DOHH2 (cell line): Measurements from ENCODE around the gene DYRK1A.

ENCODE experiments used
- H3F3A ChIP-seq: fragments of 200-600 bp; sonication (generic), shearing (Covaris generic); 2 replicates; pipeline ENCODE4 v1.6.0; 2016; ENCODE audit warnings: antibody characterized with exemption, mild to moderate bottlenecking; ENCODE audit not compliant: control insufficient read depth, insufficient read depth
- H3K27ac ChIP-seq: fragments of 200-600 bp; sonication (generic); 2 replicates; pipeline ENCODE4 v1.5.1; 2014; ENCODE audit warnings: low read depth, mild to moderate bottlenecking, low read length, moderate library complexity
- H3K27me3 ChIP-seq: fragments of 200-600 bp; sonication (generic); 2 replicates; pipeline ENCODE4 v1.6.1; 2014; ENCODE audit warnings: mild to moderate bottlenecking, low read length, mixed read lengths; ENCODE audit not compliant: control insufficient read depth
- H3K36me3 ChIP-seq: fragments of 200-600 bp; sonication (generic); 2 replicates; pipeline ENCODE4 v1.6.1; 2014; ENCODE audit warnings: mild to moderate bottlenecking, low read length, moderate library complexity, mixed read lengths; ENCODE audit not compliant: control insufficient read depth
- H3K4me1 ChIP-seq: fragments of 200-600 bp; sonication (generic); 2 replicates; pipeline ENCODE4 v1.6.1; 2014; ENCODE audit warnings: mild to moderate bottlenecking, low read length, mixed read lengths; ENCODE audit not compliant: control insufficient read depth
- H3K4me2 ChIP-seq: fragments of 200-600 bp; sonication (generic); 2 replicates; pipeline ENCODE4 v1.6.0; 2014; ENCODE audit warnings: mild to moderate bottlenecking, low read length, moderate library complexity
- H3K4me3 ChIP-seq: fragments of 200-600 bp; sonication (generic); 2 replicates; pipeline ENCODE4 v1.5.1; 2014; ENCODE audit warnings: mild to moderate bottlenecking, low read length, mixed read lengths
- H3K79me2 ChIP-seq: fragments of 200-600 bp; sonication (generic); 2 replicates; pipeline ENCODE4 v1.6.1; 2014; ENCODE audit warnings: mild to moderate bottlenecking, low read length, mixed read lengths; ENCODE audit not compliant: control insufficient read depth
- H3K9me2 ChIP-seq: fragments of 200-600 bp; sonication (generic); replicated peaks from 2 replicates; pipeline ENCODE4 v1.6.1; 2014; ENCODE audit warnings: mild to moderate bottlenecking, low read length, mixed read lengths; ENCODE audit not compliant: control insufficient read depth
- H3K9me3 ChIP-seq: fragments of 200-600 bp; sonication (generic); 2 replicates; pipeline ENCODE4 v1.6.1; 2014; ENCODE audit warnings: antibody characterized with exemption, low read length, mixed read lengths; ENCODE audit not compliant: control insufficient read depth, insufficient read depth
- H4K20me1 ChIP-seq: fragments of 200-600 bp; sonication (generic); 2 replicates; pipeline ENCODE4 v1.6.0; 2014; ENCODE audit warnings: low read depth, mild to moderate bottlenecking, antibody characterized with exemption, low read length, moderate library complexity; ENCODE audit not compliant: control insufficient read depth, insufficient read depth
- EZH2phosphoT487 ChIP-seq: fragments of 200-600 bp; sonication (generic); IDR thresholded peaks from 2 replicates; pipeline ENCODE4 v1.6.1; 2017; ENCODE audit warnings: borderline replicate concordance, mild to moderate bottlenecking, antibody characterized with exemption, low read length, moderate library complexity, mixed read lengths
- TF ChIP-seq, protein P1 (sequence below): fragments of 200-600 bp; sonication (generic); IDR thresholded peaks from one replicate; pipeline ENCODE4 v1.5.1; 2014; ENCODE audit warnings: antibody characterized with exemption, mild to moderate bottlenecking, low read depth, low read length; ENCODE audit not compliant: poor library complexity, severe bottlenecking

The DYRK1A gene

DNA sequence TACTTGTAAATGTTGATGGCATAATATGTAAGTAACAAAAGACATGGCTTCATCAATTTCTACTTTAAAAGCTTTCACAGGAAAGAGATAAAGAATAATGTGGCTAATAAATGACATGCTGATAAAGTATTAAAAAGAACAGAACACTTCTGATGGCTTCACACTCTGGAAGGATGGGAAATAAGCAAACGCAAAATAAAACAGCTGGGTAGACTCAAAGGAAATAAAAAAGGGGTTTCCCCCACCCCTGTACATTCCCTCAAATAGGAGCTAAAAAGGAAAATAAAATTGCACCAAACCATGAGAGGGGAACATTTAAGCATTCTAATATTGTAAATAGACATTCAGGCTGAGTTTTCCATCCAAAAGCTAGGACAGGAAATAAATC, 27.0 kb upstream of the DYRK1A start:
- H3F3A ChIP-seq: no peaks in the 10 kb centered on the region
- no peak overlapping the region for H3K4me2 ChIP-seq
- no peak overlapping the region for H3K27ac ChIP-seq
- H3K27me3 ChIP-seq: no peaks in the 10 kb centered on the region
- H3K9me2 ChIP-seq: no peaks in the 10 kb centered on the region
- no peaks in the 10 kb centered on the region for H3K79me2 ChIP-seq
- H3K9me3 ChIP-seq: no peaks in the 10 kb centered on the region; the same call in 1 of the 2 replicates
- TF ChIP-seq EZH2phosphoT487: no peak
- TF ChIP-seq, protein P1, sequence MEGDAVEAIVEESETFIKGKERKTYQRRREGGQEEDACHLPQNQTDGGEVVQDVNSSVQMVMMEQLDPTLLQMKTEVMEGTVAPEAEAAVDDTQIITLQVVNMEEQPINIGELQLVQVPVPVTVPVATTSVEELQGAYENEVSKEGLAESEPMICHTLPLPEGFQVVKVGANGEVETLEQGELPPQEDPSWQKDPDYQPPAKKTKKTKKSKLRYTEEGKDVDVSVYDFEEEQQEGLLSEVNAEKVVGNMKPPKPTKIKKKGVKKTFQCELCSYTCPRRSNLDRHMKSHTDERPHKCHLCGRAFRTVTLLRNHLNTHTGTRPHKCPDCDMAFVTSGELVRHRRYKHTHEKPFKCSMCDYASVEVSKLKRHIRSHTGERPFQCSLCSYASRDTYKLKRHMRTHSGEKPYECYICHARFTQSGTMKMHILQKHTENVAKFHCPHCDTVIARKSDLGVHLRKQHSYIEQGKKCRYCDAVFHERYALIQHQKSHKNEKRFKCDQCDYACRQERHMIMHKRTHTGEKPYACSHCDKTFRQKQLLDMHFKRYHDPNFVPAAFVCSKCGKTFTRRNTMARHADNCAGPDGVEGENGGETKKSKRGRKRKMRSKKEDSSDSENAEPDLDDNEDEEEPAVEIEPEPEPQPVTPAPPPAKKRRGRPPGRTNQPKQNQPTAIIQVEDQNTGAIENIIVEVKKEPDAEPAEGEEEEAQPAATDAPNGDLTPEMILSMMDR: no peak
- H3K4me1 ChIP-seq: no peaks in the 10 kb centered on the region
- H4K20me1 ChIP-seq: no peaks in the 10 kb centered on the region
- no peak overlapping the region for H3K4me3 ChIP-seq
- H3K36me3 ChIP-seq: no peaks in the 10 kb centered on the region

DNA sequence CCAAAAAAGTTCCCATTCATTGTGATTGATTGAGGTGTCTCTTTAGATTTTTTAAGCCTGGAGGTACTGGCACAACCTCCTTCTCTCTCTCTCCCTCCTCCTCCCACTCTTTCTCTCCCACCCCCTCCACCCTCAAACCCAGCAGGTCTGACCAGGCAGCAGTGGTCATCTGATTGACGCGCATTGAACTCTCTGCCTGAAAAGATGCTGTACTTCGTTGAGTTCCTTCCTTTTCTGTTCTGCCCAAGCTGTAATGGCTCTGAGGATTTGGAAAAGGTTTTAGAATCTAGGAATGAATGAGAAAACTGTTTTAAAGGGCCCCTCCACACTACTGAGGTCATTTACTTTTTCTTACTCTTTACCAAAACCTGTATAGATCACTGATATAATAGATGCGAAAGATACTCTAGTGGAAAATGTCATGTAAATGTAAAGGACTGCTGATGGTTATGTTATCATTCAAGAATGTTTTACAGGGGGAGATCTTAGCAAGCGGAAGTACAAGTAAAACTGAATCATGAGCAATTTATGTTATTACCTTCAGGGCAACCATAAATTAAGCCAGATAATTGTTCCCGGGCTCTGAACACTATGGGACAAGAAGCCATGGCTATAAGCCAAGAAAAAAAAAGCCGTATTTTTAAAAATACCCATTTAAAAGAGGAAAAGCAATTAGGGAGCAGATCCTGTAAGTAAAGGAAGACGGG, 25.2 kb upstream of the DYRK1A start:
- Histone ChIP-seq H3K9me3 (no peaks in the 10 kb centered on the region; the same call in 1 of the 2 replicates), H3K27me3 (no peaks in the 10 kb centered on the region), H3K79me2 (no peaks in the 10 kb centered on the region), H3K4me3 (no peak overlapping the region), H4K20me1 (no peaks in the 10 kb centered on the region), H3K36me3 (no peaks in the 10 kb centered on the region), H3K4me1 (no peaks in the 10 kb centered on the region), H3F3A (no peaks in the 10 kb centered on the region), H3K4me2 (no peak overlapping the region), H3K27ac (no peak overlapping the region), H3K9me2 (no peaks in the 10 kb centered on the region)
- no peak for TF ChIP-seq EZH2phosphoT487
- TF ChIP-seq, protein P1: no peak

DNA sequence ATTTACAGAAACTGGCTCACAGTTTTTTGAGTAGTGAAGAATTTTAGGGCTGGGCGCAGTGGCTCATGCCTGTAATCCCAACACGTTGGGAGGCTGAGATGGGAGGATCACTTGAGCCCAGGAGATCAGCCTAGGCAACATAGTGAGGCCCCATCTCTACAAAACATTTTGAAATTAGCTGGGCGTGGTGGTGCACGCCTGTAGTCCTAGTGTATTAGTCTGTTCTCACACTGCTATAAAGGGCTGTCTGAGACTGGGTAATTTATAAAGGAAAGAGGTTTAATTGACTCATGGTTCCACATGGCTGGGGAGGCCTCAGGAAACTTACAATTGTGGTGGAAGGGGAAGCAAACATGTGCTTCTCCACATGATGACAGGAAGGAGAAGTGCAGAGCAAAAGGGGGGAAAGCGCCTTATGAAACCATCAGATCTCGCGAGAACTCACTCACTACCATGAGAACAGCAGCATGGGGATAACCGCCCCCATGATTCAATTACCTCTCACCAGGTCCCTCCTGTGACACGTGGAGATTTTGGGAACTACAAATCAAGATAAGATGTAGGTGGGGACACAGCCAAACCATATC, 24.4 kb upstream of the DYRK1A start:
- Histone ChIP-seq H3K36me3 (no peaks in the 10 kb centered on the region), H3K4me3 (no peak overlapping the region), H4K20me1 (no peaks in the 10 kb centered on the region), H3K4me1 (no peaks in the 10 kb centered on the region), H3K9me2 (no peaks in the 10 kb centered on the region), H3K79me2 (no peaks in the 10 kb centered on the region), H3F3A (no peaks in the 10 kb centered on the region), H3K9me3 (no peaks in the 10 kb centered on the region; the same call in 1 of the 2 replicates), H3K27me3 (no peaks in the 10 kb centered on the region), H3K4me2 (no peak overlapping the region), H3K27ac (no peak overlapping the region)
- TF ChIP-seq, protein P1: no peak
- TF ChIP-seq EZH2phosphoT487: no peak
